Coronary artery (tissue), 2 donors: ENCODE results near the gene P2RX2.

Source experiments
- DNase-seq: peaks from one replicate; pipeline ENCODE4 v3.0.0-alpha.2; 2017; ENCODE audit warnings: low spot score
- H3K27ac ChIP-seq, 2 donors: fragments of 200-600 bp; sonication (generic); one replicate each; pipeline ENCODE4 v1.5.1; 2016 to 2019
- H3K4me3 ChIP-seq: fragments of 200-600 bp; sonication (generic); 2 replicates; pipeline ENCODE4 v1.5.1; 2016; ENCODE audit warnings: mild to moderate bottlenecking, moderate library complexity
- CTCF ChIP-seq: fragments of 200-600 bp; sonication (generic); IDR thresholded peaks from one replicate; pipeline ENCODE4 v1.5.1; 2019; ENCODE audit warnings: antibody characterized with exemption

The P2RX2 gene

DNA sequence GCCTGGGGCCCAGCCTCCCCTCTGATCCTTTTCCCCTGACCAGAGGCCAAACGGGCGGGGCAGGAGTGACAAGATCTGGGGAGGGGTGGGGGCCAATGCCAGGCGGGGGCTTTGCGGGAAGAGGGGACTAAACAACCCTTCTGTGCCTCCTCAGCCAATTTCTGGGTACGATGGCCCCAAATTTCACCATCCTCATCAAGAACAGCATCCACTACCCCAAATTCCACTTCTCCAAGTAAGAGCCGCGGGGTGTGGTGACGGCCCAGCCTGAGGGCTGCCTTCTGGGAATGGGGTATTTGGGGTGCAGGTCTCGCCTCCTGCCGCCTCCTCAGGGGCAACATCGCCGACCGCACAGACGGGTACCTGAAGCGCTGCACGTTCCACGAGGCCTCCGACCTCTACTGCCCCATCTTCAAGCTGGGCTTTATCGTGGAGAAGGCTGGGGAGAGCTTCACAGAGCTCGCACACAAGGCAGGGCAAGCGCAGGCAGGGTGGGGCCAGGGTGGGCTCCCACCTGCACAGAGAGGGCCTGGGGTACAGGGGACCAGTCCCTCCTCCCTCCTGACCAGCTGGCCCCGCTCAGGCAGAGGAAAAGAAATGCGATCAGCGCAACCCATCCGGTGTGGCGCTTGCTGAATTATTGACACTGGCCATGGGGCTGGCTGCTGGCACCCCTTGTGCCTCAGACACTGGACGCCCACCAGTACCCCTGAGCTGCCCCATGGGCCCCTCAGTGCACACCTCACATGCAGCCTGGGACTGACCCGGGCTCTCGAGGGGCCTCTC, 1.7 kb downstream of the P2RX2 start:
- TF ChIP-seq CTCF: no peak
- Histone ChIP-seq H3K4me3 (no peak overlapping the region), H3K27ac (no peak overlapping the region)
- DNase-seq: peak; percentile 64

GRCh38 chr12:132620899-132621656, 2.5 kb downstream of the P2RX2 start:
- Histone ChIP-seq H3K4me3 (no peak overlapping the region), H3K27ac (no peak overlapping the region)
- DNase-seq: peak; percentile 53
- no peak for TF ChIP-seq CTCF

DNA sequence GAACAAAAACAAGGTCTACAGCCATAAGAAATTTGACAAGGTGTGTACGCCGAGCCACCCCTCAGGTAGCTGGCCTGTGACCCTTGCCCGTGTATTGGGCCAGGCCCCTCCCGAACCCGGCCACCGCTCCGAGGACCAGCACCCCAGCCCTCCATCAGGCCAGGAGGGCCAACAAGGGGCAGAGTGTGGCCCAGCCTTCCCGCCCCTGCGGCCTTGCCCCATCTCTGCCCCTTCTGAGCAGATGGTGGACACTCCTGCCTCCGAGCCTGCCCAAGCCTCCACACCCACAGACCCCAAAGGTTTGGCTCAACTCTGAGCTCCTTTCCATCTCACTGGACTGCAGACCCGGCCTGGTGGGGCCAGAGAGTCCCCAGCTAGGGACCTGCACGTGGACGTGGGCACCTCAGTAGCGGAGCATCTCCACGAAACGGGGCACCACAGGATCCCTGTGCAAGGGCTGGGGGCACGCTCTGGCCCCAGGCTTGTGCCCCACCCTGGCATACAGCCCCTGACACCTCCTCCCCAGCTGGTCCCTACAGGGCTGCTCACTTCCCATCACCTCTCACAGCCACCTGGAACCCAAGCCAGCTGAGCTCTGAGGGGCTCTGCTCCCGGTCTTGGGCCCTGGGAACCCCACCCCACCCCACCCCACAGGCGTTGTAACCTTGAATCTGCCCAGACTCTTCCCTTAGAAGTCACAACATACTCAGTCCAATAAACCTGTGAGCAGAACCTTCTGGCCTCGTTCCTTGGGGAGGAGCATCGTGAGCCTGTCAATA, 3.3 kb downstream of the P2RX2 start:
- peak; percentile 68 for DNase-seq
- H3K4me3 ChIP-seq: peak overlapping the region; percentile 47
- H3K27ac ChIP-seq: no peak overlapping the region
- TF ChIP-seq CTCF: no peak

DNA sequence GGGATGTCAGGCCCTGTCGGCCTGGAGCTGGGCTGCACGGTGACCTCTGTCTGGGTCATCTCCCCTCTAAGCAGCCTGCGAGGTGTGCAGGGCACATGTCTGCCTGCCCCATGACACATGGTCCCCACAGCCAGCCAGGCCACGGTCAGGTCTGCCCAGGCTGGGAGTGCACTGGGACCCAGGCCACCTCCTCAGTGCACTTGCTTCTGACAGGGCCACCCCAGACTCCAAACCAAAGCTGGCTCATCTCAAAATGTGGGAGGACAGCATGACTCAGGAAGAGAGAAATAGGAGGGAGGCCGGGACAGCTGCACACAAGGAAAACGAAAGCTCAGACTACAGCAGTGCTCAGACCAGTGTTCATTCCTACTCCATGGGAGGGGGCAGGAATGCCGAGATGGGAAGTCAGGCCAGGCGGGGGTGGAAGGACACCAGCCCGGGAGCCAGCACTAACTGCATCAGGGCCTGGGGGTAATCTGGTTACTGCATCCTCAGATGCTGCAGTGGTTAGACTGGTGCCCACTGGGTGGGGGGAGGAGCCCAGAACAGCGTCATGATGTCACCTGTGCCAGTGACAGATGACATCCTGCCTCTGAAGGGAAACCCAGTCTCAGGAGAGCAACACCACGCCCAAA, 4.0 kb downstream of the P2RX2 start:
- Histone ChIP-seq H3K4me3 (peak overlapping the region; percentile 47), H3K27ac (no peak overlapping the region)
- no peak for TF ChIP-seq CTCF
- peak; percentile 69 for DNase-seq

- DNase-seq: peak; percentile 64
- Histone ChIP-seq H3K27ac (no peak overlapping the region), H3K4me3 (peak overlapping the region; percentile 47)
- no peak for TF ChIP-seq CTCF
Observed at GRCh38 chr12:132623072-132623869, 4.7 kb downstream of the P2RX2 start.

DNA sequence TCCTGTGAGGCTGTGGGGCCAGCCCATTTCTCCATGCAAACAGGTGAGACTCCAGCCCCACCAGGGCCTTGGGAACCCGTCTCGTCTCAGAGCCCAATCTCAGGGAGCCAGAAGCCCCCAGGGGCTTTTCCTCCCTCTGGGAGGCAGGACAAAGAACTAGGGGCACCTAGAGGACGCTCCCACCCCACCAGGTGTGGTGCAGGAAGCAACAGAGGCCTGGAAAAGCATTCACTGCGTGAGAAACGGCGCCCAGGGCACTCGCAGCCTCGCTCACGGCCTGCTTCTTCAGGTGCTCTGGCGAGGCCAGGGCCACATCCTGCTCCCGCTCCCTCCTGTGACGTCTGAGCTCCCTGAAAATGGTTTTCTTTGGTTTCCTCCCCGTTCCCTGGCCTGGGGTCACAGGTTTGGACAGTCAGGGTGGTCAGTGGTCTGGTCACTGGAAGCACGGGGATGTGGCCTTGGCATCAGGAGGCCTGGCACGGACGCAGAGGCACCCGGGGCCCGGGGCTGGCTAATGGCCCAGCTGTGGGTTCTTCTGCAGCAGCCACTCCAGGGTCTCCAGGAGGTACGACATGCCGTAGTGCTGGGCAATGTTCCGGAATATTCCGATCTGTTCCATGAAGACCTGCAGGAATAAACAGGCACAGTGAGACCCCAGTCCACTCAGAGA, 5.7 kb downstream of the P2RX2 start:
- no peak for TF ChIP-seq CTCF
- H3K4me3 ChIP-seq: no peak overlapping the region
- H3K27ac ChIP-seq: no peak overlapping the region
- peak; percentile 67 for DNase-seq
